HCT116 (cell line): ENCODE results near the gene USP46.

Experiments
- EZH2 ChIP-seq: fragments of 200-600 bp; sonication (generic); IDR thresholded peaks from 2 replicates; pipeline ENCODE4 v1.6.1; 2017; ENCODE audit warnings: antibody characterized with exemption, mixed run types
- POLR2AphosphoS5 ChIP-seq: IDR thresholded peaks from 2 replicates; pipeline ENCODE4 v1.6.1; 2011; ENCODE audit warnings: mild to moderate bottlenecking, low read depth, low read length, moderate library complexity
- YY1 ChIP-seq: IDR thresholded peaks from 2 replicates; pipeline ENCODE4 v1.6.1; 2011; ENCODE audit warnings: low read length, low read depth, moderate library complexity, mild to moderate bottlenecking; ENCODE audit not compliant: insufficient replicate concordance; ENCODE audit errors: extremely low read depth
- TF ChIP-seq, protein P1 (sequence below), 3 experiments: fragments of 200-600 bp in 1 of 3; sonication (generic) in 1 of 3; IDR thresholded peaks in 2 of 3; conservative IDR thresholded peaks in 1 of 3; 2 replicates each; pipeline ENCODE4 v1.5.1; 2012 to 2017; ENCODE audit warnings: low read depth in 2 of 3, low read length in 2 of 3, antibody characterized with exemption in 1 of 3, borderline replicate concordance in 1 of 3, control low read depth in 1 of 3, mild to moderate bottlenecking in 1 of 3, mixed read lengths in 1 of 3, mixed run types in 1 of 3, moderate library complexity in 1 of 3; ENCODE audit not compliant: insufficient read depth in 1 of 3
- TF ChIP-seq, protein P2 (sequence below): IDR thresholded peaks from 2 replicates; pipeline ENCODE4 v1.6.1; 2012; ENCODE audit warnings: low read depth

- TF ChIP-seq YY1 (no peak), EZH2 (no peak), POLR2AphosphoS5 (no peak)
- TF ChIP-seq, protein P1, sequence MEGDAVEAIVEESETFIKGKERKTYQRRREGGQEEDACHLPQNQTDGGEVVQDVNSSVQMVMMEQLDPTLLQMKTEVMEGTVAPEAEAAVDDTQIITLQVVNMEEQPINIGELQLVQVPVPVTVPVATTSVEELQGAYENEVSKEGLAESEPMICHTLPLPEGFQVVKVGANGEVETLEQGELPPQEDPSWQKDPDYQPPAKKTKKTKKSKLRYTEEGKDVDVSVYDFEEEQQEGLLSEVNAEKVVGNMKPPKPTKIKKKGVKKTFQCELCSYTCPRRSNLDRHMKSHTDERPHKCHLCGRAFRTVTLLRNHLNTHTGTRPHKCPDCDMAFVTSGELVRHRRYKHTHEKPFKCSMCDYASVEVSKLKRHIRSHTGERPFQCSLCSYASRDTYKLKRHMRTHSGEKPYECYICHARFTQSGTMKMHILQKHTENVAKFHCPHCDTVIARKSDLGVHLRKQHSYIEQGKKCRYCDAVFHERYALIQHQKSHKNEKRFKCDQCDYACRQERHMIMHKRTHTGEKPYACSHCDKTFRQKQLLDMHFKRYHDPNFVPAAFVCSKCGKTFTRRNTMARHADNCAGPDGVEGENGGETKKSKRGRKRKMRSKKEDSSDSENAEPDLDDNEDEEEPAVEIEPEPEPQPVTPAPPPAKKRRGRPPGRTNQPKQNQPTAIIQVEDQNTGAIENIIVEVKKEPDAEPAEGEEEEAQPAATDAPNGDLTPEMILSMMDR (IDR thresholded peaks at IDR 0.05 in 2 of 3, conservative IDR thresholded peaks at IDR 0.05 in 1 of 3; ENCODE audit: borderline replicate concordance in 1 of 3, insufficient read depth in 1 of 3, low read depth in 2 of 3, low read length in 2 of 3): no peak
- TF ChIP-seq, protein P2, sequence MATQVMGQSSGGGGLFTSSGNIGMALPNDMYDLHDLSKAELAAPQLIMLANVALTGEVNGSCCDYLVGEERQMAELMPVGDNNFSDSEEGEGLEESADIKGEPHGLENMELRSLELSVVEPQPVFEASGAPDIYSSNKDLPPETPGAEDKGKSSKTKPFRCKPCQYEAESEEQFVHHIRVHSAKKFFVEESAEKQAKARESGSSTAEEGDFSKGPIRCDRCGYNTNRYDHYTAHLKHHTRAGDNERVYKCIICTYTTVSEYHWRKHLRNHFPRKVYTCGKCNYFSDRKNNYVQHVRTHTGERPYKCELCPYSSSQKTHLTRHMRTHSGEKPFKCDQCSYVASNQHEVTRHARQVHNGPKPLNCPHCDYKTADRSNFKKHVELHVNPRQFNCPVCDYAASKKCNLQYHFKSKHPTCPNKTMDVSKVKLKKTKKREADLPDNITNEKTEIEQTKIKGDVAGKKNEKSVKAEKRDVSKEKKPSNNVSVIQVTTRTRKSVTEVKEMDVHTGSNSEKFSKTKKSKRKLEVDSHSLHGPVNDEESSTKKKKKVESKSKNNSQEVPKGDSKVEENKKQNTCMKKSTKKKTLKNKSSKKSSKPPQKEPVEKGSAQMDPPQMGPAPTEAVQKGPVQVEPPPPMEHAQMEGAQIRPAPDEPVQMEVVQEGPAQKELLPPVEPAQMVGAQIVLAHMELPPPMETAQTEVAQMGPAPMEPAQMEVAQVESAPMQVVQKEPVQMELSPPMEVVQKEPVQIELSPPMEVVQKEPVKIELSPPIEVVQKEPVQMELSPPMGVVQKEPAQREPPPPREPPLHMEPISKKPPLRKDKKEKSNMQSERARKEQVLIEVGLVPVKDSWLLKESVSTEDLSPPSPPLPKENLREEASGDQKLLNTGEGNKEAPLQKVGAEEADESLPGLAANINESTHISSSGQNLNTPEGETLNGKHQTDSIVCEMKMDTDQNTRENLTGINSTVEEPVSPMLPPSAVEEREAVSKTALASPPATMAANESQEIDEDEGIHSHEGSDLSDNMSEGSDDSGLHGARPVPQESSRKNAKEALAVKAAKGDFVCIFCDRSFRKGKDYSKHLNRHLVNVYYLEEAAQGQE: no peak
These were observed 26.2 kb upstream of the USP46 start for GRCh38 chr4:52685316-52685715.
